ENCODE results near the gene RPSA.

RPSA gene

GRCh38 chr3:39398700-39399099 is 7.8 kb upstream of the RPSA start:
- H3K9me3 ChIP-seq (ENCODE audit: severe bottlenecking): no peaks in the 10 kb centered on the region
- no peak overlapping the region for H3K27ac ChIP-seq
- no peaks in the 10 kb centered on the region for H3K27me3 ChIP-seq (ENCODE audit: insufficient read depth, low read depth, severe bottlenecking)
- H3K4me3 ChIP-seq (ENCODE audit: low read depth, low read length): no peak overlapping the region
- peaks cover 32% of the 10 kb centered on the region for H3K36me3 ChIP-seq
- no peak for DNase-seq
- TF ChIP-seq CTCF (IDR thresholded peaks at IDR 0.05; ENCODE audit: low read depth, low read length): 0 out of 2 replicates have a peak, but pooled peaks have one; percentile 3

GRCh38 chr3:39401983-39402382 is 4.5 kb upstream of the RPSA start:
- DNase-seq: no peak
- H3K9me3 ChIP-seq (ENCODE audit: severe bottlenecking): no peaks in the 10 kb centered on the region
- H3K36me3 ChIP-seq: peaks cover 18% of the 10 kb centered on the region
- no peak overlapping the region for H3K27ac ChIP-seq
- no peak for TF ChIP-seq CTCF (IDR thresholded peaks at IDR 0.05; ENCODE audit: low read depth, low read length)
- H3K27me3 ChIP-seq (ENCODE audit: insufficient read depth, low read depth, severe bottlenecking): no peaks in the 10 kb centered on the region
- no peak overlapping the region for H3K4me3 ChIP-seq (ENCODE audit: low read depth, low read length)

- Histone ChIP-seq H3K27me3 (ENCODE audit: insufficient read depth, low read depth, severe bottlenecking) (no peaks in the 10 kb centered on the region), H3K4me3 (ENCODE audit: low read depth, low read length) (no peak overlapping the region), H3K9me3 (ENCODE audit: severe bottlenecking) (no peaks in the 10 kb centered on the region), H3K27ac (no peak overlapping the region), H3K36me3 (peaks cover 33% of the 10 kb centered on the region)
- DNase-seq: no peak
- TF ChIP-seq CTCF (IDR thresholded peaks at IDR 0.05; ENCODE audit: low read depth, low read length): no peak
These were observed 1.4 kb upstream of the RPSA start for GRCh38 chr3:39404943-39405686.

- Histone ChIP-seq H3K36me3 (peaks cover 40% of the 10 kb centered on the region), H3K27ac (peak overlapping the region; percentile 92), H3K4me3 (ENCODE audit: low read depth, low read length) (peak overlapping the region; percentile 93), H3K9me3 (ENCODE audit: severe bottlenecking) (no peaks in the 10 kb centered on the region), H3K27me3 (ENCODE audit: insufficient read depth, low read depth, severe bottlenecking) (no peaks in the 10 kb centered on the region)
- no peak for TF ChIP-seq CTCF (IDR thresholded peaks at IDR 0.05; ENCODE audit: low read depth, low read length)
- no peak for DNase-seq
These were observed 693 bp upstream of the RPSA start for GRCh38 chr3:39405687-39406367.

- no peak for TF ChIP-seq CTCF (IDR thresholded peaks at IDR 0.05; ENCODE audit: low read depth, low read length)
- no peaks in the 10 kb centered on the region for H3K27me3 ChIP-seq (ENCODE audit: insufficient read depth, low read depth, severe bottlenecking)
- no peak for DNase-seq
- H3K27ac ChIP-seq: peak overlapping the region; percentile 92
- no peaks in the 10 kb centered on the region for H3K9me3 ChIP-seq (ENCODE audit: severe bottlenecking)
- H3K4me3 ChIP-seq (ENCODE audit: low read depth, low read length): peak overlapping the region; percentile 93
- H3K36me3 ChIP-seq: peaks cover 54% of the 10 kb centered on the region
These were observed 724 bp downstream of the RPSA start for GRCh38 chr3:39407259-39407629.

All from WERI-Rb-1 (cell line).